Jurkat, Clone E6-1 (cell line): Measurements from ENCODE around the gene FKBP10.
A peak's percentile ranks its signal among the peaks of the same experiment; 100 is the strongest.

Experiments used
- DNase-seq: peaks from one replicate; pipeline ENCODE4 v3.0.0-alpha.2; 2011; ENCODE audit warnings: low read depth, low spot score
- H3K4me3 ChIP-seq: 2 replicates; pipeline ENCODE4 v1.5.1; 2011; ENCODE audit warnings: mild to moderate bottlenecking, low read length, control low read depth, moderate library complexity

Gene FKBP10

GRCh38 chr17:41801374-41802271, 11.2 kb upstream of the FKBP10 start:
- DNase-seq, result peak; percentile 53
- H3K4me3 ChIP-seq, result no peak overlapping the region

DNA sequence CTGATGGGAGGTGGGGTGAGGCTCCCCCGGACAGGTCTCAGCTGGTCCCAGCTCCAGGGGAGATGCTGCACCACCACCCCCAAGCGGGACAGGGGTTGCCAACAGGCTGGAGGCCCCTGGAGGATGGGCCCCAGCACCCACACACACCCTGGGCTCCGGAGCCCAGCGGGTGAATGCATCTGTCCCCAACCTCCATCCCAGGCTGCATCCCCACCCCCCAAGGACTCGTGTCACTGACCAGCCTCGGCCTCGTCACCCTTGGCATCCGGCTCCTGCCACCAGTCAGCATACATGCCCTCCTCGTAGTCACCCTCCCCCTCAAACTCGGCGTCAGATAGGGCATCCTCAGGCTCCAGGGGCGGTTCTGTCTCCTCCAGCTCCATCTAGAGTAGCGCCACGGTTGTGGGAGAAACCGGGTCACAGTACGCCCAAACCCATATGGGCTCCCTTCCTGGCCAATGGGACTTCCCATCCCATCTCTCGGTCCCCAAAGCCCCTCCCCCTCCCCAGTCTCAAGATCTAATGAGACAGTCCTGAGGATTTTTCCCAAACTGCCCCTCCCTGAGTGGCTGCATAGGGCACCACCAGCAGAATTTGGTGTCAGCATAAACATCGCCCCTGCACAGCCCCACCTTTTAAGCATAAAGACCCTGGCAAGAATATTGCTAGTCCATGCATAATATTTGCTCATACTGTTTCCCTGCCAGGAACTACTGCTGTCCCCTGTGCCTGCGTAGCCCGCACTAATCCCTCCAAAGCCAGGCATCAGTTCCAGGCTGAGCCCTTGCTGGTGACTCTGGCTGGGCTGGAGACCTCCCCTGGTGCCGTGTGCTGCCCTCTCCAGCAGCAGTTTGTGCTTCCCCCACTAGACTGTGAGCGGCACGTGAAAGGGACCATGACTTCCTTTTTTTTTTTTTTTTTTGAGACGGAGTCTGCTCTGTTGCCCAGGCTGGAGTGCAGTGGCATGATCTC, 9.5 kb upstream of the FKBP10 start:
- DNase-seq, result no peak
- no peak overlapping the region for H3K4me3 ChIP-seq

DNA sequence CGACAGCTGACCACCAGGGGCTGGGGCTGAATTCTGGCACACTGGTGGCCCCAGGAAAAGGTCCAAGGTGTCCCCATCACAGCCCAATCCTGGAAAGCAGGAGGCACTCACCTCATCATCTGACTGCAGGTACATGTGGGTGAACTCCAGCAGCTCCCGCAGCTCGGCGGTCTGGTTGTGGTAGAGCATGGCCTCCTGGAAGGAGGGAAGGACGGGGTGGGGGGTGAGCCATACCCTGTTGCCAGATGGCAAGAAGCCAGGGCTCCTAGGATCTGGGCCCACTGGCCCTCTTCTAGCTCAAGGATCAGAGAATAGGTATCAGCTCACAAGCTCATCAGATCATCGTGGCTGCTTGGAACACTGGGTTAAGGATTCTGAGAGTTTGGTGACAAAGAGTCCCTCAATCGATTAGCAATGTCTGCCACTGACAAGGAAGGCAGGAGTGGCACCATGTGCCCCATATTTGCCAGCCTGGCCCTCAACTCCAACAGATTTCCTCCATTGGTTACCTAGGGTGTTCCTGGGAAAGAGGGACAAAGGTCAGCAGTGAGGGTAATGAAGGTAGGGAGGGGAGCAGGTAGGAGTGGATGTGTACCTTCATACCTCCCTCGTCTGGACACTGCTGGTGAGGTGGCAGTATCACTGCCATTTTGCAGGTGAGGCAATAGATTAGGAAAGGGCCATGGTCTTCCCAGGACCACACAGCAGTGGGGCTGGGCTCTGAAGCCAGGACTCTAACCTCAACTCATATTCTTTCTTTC, 5.9 kb upstream of the FKBP10 start:
- no peak overlapping the region for H3K4me3 ChIP-seq
- no peak for DNase-seq

- DNase-seq, result no peak
- H3K4me3 ChIP-seq, result peak overlapping the region; percentile 55
These were observed 1.9 kb upstream of the FKBP10 start for GRCh38 chr17:41810659-41811548.

DNA sequence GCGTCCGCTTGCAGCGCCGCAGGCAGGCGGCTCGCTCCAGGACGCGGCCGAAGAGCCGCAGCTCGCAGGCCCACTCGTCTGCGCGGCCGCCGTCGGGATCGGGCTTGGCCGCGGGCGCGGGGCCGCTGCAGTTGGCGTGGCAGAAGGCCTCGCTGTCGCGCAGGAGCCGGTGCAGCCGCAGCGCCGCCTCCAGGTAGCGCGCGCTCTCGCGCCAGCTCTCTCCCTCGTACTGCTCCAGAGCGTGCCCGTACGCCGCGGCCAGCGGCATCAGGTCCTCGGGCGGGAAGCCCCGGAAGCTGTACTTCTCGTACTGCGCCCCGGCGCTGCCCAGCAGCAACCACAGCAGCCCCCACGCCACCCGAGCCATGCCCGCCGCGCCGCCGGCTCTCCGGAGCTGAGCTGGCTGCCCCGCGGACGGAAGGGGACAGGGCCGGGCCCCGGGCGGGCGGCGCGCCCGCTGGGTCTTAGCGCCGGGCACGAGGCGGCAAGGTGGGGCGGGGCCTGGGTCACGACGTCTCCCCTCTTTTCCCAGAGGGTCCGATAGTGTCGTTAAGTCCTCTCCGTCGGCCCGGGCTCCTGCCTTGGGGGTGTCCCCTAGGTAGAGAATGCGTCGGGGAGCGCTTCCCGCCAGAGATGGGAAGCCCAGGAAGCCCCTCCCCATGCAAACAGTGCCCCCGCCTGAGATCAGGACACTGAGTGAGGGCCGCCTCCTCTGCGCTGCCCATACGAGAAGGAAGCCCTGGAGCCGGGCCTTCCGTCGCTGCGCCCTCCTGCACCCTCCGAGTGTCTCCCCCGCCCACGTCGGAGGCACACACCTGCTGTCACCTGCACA, 1.0 kb upstream of the FKBP10 start, which contains the start of gene P3H4:
Gene P3H4, minus strand, starts transcription at position 401 of the 832 bp plus-strand sequence. Its CDS starts 34 bp downstream, at position 367.
- peak; percentile 47 for DNase-seq
- peak within 1 kb of the TSS; percentile 55 for H3K4me3 ChIP-seq

GRCh38 chr17:41813152-41813680, 412 bp downstream of the FKBP10 start:
- H3K4me3 ChIP-seq, result no peak overlapping the region
- no peak for DNase-seq

GRCh38 chr17:41813699-41814124, 908 bp downstream of the FKBP10 start:
- H3K4me3 ChIP-seq, result no peak overlapping the region
- no peak for DNase-seq

- H3K4me3 ChIP-seq, result no peak overlapping the region
- DNase-seq, result no peak
These were observed 1.4 kb downstream of the FKBP10 start for GRCh38 chr17:41814195-41814594.

GRCh38 chr17:41816637-41817320, 4.0 kb downstream of the FKBP10 start:
- DNase-seq, result no peak
- H3K4me3 ChIP-seq, result no peak overlapping the region

- no peak overlapping the region for H3K4me3 ChIP-seq
- DNase-seq, result no peak
These were observed 5.2 kb downstream of the FKBP10 start for GRCh38 chr17:41818024-41818423.

GRCh38 chr17:41821776-41822175, 9.0 kb downstream of the FKBP10 start:
- H3K4me3 ChIP-seq, result no peak overlapping the region
- no peak for DNase-seq

- no peak overlapping the region for H3K4me3 ChIP-seq
- DNase-seq, result no peak
These were observed 9.7 kb downstream of the FKBP10 start for GRCh38 chr17:41822216-41823140.

DNA sequence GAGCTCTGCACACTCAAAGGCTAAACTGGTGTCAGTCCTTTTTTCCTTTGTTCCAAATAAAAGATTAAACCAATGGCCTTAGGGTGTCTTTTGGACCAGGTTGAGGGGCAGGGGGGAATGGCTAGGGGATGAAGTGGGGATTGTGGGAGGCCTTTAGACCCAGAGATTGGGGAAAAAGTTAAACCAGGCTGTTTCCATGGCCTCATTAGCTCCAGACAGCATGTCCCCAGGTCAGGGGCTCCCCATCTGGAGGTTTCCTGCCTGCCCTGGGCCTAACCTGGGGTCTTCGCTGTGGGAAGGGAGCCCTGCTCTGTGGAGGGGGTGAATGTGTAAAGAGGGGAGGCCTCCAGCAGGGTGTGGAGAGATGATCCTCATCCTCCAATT, 10.3 kb downstream of the FKBP10 start:
- no peak overlapping the region for H3K4me3 ChIP-seq
- no peak for DNase-seq

DNA sequence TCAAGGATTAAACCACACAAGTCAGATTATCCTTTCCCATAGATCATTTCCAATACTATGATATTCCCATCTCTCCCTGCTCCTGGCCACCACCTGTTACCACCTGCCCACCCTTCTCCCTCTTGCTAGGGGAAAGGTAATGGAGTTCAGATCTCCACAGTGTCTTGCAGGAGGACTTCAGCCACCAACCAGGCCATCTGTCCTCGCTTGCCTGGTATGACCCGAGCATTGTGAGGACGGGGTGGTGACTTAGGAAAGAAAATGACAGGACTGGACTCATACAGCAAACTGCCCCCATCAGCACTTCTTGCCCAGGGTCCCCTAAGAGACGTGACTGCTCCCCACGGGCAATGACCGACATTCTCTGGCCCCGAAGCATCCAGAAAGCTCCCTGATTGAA, 10.8 kb downstream of the FKBP10 start:
- no peak overlapping the region for H3K4me3 ChIP-seq
- DNase-seq, result no peak

- DNase-seq, result no peak
- no peak overlapping the region for H3K4me3 ChIP-seq
These were observed 11.3 kb downstream of the FKBP10 start for GRCh38 chr17:41824086-41824485.
